Activated CD4-positive, CD25-positive, alpha-beta regulatory T cell (primary cell): Measurements from ENCODE around the gene ST6GALNAC3.
"Not testable (repeated sequence)": the region's sequence is repeated elsewhere in the genome, so short reads cannot be mapped to it uniquely, and the experiment has no call there.

Source experiments
- DNase-seq, 4 experiments: peaks; one replicate each; lab custom pipeline; 2025; lab: John Stamatoyannopoulos, UW

ST6GALNAC3 gene

GRCh38 chr1:76341816-76342215 is 267.3 kb downstream of the ST6GALNAC3 start:
- not testable (repeated sequence) for DNase-seq

- DNase-seq, result no peak
Observed at GRCh38 chr1:76343356-76343755, 268.8 kb downstream of the ST6GALNAC3 start.

GRCh38 chr1:76351655-76352054 is 277.1 kb downstream of the ST6GALNAC3 start:
- no peak for DNase-seq

- no peak for DNase-seq
Observed at GRCh38 chr1:76352741-76353435, 278.3 kb downstream of the ST6GALNAC3 start.

GRCh38 chr1:76354236-76354635 is 279.7 kb downstream of the ST6GALNAC3 start:
- DNase-seq, result no peak

- DNase-seq, result no peak
Observed at GRCh38 chr1:76366726-76367125, 292.2 kb downstream of the ST6GALNAC3 start.

GRCh38 chr1:76371941-76372340 is 297.4 kb downstream of the ST6GALNAC3 start:
- no peak for DNase-seq

- DNase-seq, result no peak
Observed at GRCh38 chr1:76374086-76374485, 299.5 kb downstream of the ST6GALNAC3 start.

- DNase-seq, result no peak
Observed at GRCh38 chr1:76377247-76377646, 302.7 kb downstream of the ST6GALNAC3 start.

- no peak for DNase-seq
Observed at GRCh38 chr1:76379506-76379905, 305.0 kb downstream of the ST6GALNAC3 start.

- DNase-seq, result no peak
Observed at GRCh38 chr1:76381450-76382097, 307.0 kb downstream of the ST6GALNAC3 start.

- no peak for DNase-seq
Observed at GRCh38 chr1:76388261-76388660, 313.7 kb downstream of the ST6GALNAC3 start.

GRCh38 chr1:76390456-76390855 is 315.9 kb downstream of the ST6GALNAC3 start:
- DNase-seq, result no peak

GRCh38 chr1:76395059-76395458 is 320.5 kb downstream of the ST6GALNAC3 start:
- DNase-seq, result no peak

- no peak for DNase-seq
Observed at GRCh38 chr1:76402128-76402527, 327.6 kb downstream of the ST6GALNAC3 start.

GRCh38 chr1:76408303-76408702 is 333.8 kb downstream of the ST6GALNAC3 start:
- DNase-seq, result no peak

- no peak for DNase-seq
Observed at GRCh38 chr1:76410499-76410898, 336.0 kb downstream of the ST6GALNAC3 start.

- DNase-seq, result no peak
Observed at GRCh38 chr1:76418531-76418930, 344.0 kb downstream of the ST6GALNAC3 start.

- no peak for DNase-seq
Observed at GRCh38 chr1:76419603-76420002, 345.1 kb downstream of the ST6GALNAC3 start.

GRCh38 chr1:76425201-76426145 is 350.9 kb downstream of the ST6GALNAC3 start:
- DNase-seq, result no peak

- no peak for DNase-seq
Observed at GRCh38 chr1:76426606-76427005, 352.1 kb downstream of the ST6GALNAC3 start.

- no peak for DNase-seq
Observed at GRCh38 chr1:76428028-76428427, 353.5 kb downstream of the ST6GALNAC3 start.

- DNase-seq, result no peak
Observed at GRCh38 chr1:76430531-76430930, 356.0 kb downstream of the ST6GALNAC3 start.
